H9 (cell line): ENCODE data around the gene PCSK2. TPM values are rescaled to one million over a fixed set of nuclear protein-coding genes. Genes with fewer than 3 reads are reported as not detected.

ENCODE experiments used
- DNase-seq: peaks from one replicate; pipeline ENCODE4 v3.0.0-alpha.2; 2017
- H2AFZ ChIP-seq: one replicate; pipeline ENCODE4 v1.6.1; 2013; ENCODE audit warnings: mild to moderate bottlenecking, low read length, control low read depth, moderate library complexity
- H2AK5ac ChIP-seq: 2 replicates; pipeline ENCODE4 v1.6.1; 2013; ENCODE audit warnings: low read length, control low read depth, mixed read lengths; ENCODE audit not compliant: insufficient read length
- H2BK120ac ChIP-seq: one replicate; pipeline ENCODE4 v1.6.1; 2013; ENCODE audit warnings: low read depth, mild to moderate bottlenecking, low read length, control low read depth, inconsistent platforms; ENCODE audit not compliant: poor library complexity, severe bottlenecking
- H2BK12ac ChIP-seq: 2 replicates; pipeline ENCODE4 v1.6.1; 2013; ENCODE audit warnings: low read length, control low read depth, mixed read lengths, low read depth; ENCODE audit not compliant: insufficient read length
- H2BK15ac ChIP-seq: 2 replicates; pipeline ENCODE4 v1.6.1; 2013; ENCODE audit warnings: low read depth, low read length, control low read depth
- H2BK20ac ChIP-seq: one replicate; pipeline ENCODE4 v1.6.1; 2013; ENCODE audit warnings: low read depth, mild to moderate bottlenecking, low read length, control low read depth, inconsistent platforms; ENCODE audit not compliant: poor library complexity, severe bottlenecking
- H2BK5ac ChIP-seq: 2 replicates; pipeline ENCODE4 v1.6.1; 2013; ENCODE audit warnings: low read length, control low read depth, mixed read lengths; ENCODE audit not compliant: insufficient read length
- H3K14ac ChIP-seq: 2 replicates; pipeline ENCODE4 v1.6.1; 2013; ENCODE audit warnings: low read length, control low read depth; ENCODE audit not compliant: insufficient read depth
- H3K18ac ChIP-seq: 2 replicates; pipeline ENCODE4 v1.6.1; 2013; ENCODE audit warnings: low read depth, mild to moderate bottlenecking, mixed read lengths, low read length, control low read depth; ENCODE audit not compliant: insufficient read length
- H3K23ac ChIP-seq: 2 replicates; pipeline ENCODE4 v1.6.1; 2013; ENCODE audit warnings: low read length, control low read depth, mixed read lengths, low read depth; ENCODE audit not compliant: insufficient read length
- H3K23me2 ChIP-seq: 2 replicates; pipeline ENCODE4 v1.6.1; 2013; ENCODE audit warnings: low read depth, mild to moderate bottlenecking, mixed read lengths, low read length, control low read depth; ENCODE audit not compliant: insufficient read length, poor library complexity, severe bottlenecking
- H3K27ac ChIP-seq: 2 replicates; pipeline ENCODE4 v1.5.1; 2013; ENCODE audit warnings: low read length, control low read depth, mixed read lengths, low read depth; ENCODE audit not compliant: insufficient read length
- H3K27me3 ChIP-seq: 2 replicates; pipeline ENCODE4 v1.6.1; 2013; ENCODE audit warnings: low read length, control low read depth, inconsistent platforms; ENCODE audit not compliant: insufficient read depth
- H3K4ac ChIP-seq: 2 replicates; pipeline ENCODE4 v1.6.1; 2013; ENCODE audit warnings: low read depth, mild to moderate bottlenecking, control low read depth, inconsistent platforms, low read length, moderate library complexity
- H3K4me1 ChIP-seq: 2 replicates; pipeline ENCODE4 v1.6.1; 2013; ENCODE audit warnings: low read length, control low read depth, inconsistent platforms; ENCODE audit not compliant: insufficient read depth
- H3K4me2 ChIP-seq: 2 replicates; pipeline ENCODE4 v1.6.1; 2013; ENCODE audit warnings: low read length, control low read depth, mixed read lengths; ENCODE audit not compliant: insufficient read length, insufficient read depth
- H3K56ac ChIP-seq: 2 replicates; pipeline ENCODE4 v1.6.1; 2013; ENCODE audit warnings: low read depth, mild to moderate bottlenecking, mixed read lengths, low read length, control low read depth; ENCODE audit not compliant: insufficient read length
- H3K79me1 ChIP-seq: 2 replicates; pipeline ENCODE4 v1.6.1; 2013; ENCODE audit warnings: low read depth, mild to moderate bottlenecking, moderate library complexity, low read length, control low read depth, inconsistent platforms; ENCODE audit not compliant: insufficient read depth, poor library complexity, severe bottlenecking
- H3K79me2 ChIP-seq: 2 replicates; pipeline ENCODE4 v1.6.1; 2013; ENCODE audit warnings: low read length, control low read depth, inconsistent platforms; ENCODE audit not compliant: insufficient read depth
- H3K9ac ChIP-seq: 2 replicates; pipeline ENCODE4 v1.6.1; 2013; ENCODE audit warnings: low read length, control low read depth, mixed read lengths; ENCODE audit not compliant: insufficient read length; ENCODE audit errors: extremely low read depth
- H3K9me3 ChIP-seq: one replicate; pipeline ENCODE4 v1.6.1; 2013; ENCODE audit warnings: low read depth, low read length, inconsistent platforms; ENCODE audit not compliant: control insufficient read depth
- H3T11ph ChIP-seq: one replicate; pipeline ENCODE4 v1.6.1; 2013; ENCODE audit warnings: mild to moderate bottlenecking, low read length, control low read depth, inconsistent platforms
- H4K20me1 ChIP-seq: one replicate; pipeline ENCODE4 v1.6.1; 2013; ENCODE audit not compliant: control insufficient read depth, insufficient read length, insufficient read depth
- H4K5ac ChIP-seq: 2 replicates; pipeline ENCODE4 v1.6.1; 2013; ENCODE audit warnings: low read depth, mild to moderate bottlenecking, mixed read lengths, low read length, control low read depth; ENCODE audit not compliant: insufficient read length
- H4K8ac ChIP-seq: replicated peaks from 2 replicates; pipeline ENCODE4 v1.6.1; 2013; ENCODE audit warnings: low read length, control low read depth, mixed read lengths, low read depth; ENCODE audit not compliant: insufficient read length
- H4K91ac ChIP-seq: 2 replicates; pipeline ENCODE4 v1.6.1; 2013; ENCODE audit warnings: low read depth, mild to moderate bottlenecking, moderate library complexity, mixed read lengths, low read length, control low read depth; ENCODE audit not compliant: insufficient read length
- H3K27ac Mint-ChIP-seq, 3 experiments: 2 replicates in 2 of 3; 3 replicates in 1 of 3; pipeline ENCODE4 v1.8.0; 2020 to 2021; ENCODE audit warnings: mixed read lengths in 3 of 3, mild to moderate bottlenecking in 1 of 3, moderate library complexity in 1 of 3
- H3K27me3 Mint-ChIP-seq: 2 replicates; pipeline ENCODE4 v1.8.0; 2021; ENCODE audit warnings: low read depth, mild to moderate bottlenecking, moderate library complexity, mixed read lengths
- H3K36me3 Mint-ChIP-seq, 3 experiments: 2 replicates in 2 of 3; 3 replicates in 1 of 3; pipeline ENCODE4 v1.8.0; 2020 to 2021; ENCODE audit warnings: low read depth in 3 of 3, mixed read lengths in 3 of 3; ENCODE audit not compliant: insufficient read depth in 1 of 3
- H3K4me1 Mint-ChIP-seq, 2 experiments: 2 replicates each; pipeline ENCODE4 v1.8.0; 2020; ENCODE audit warnings: mixed read lengths in 2 of 2
- H3K4me3 Mint-ChIP-seq, 2 experiments: 2 replicates in 1 of 2; 3 replicates in 1 of 2; pipeline ENCODE4 v1.8.0; 2020 to 2021; ENCODE audit warnings: mild to moderate bottlenecking in 2 of 2, mixed read lengths in 2 of 2, moderate library complexity in 1 of 2
- H3K9me3 Mint-ChIP-seq, 2 experiments: 2 replicates in 1 of 2; 3 replicates in 1 of 2; pipeline ENCODE4 v1.8.0; 2020; ENCODE audit warnings: mild to moderate bottlenecking in 2 of 2, mixed read lengths in 2 of 2, moderate library complexity in 1 of 2
- WGBS: extraction: QIAGEN DNeasy Blood & Tissue Kit; methylation state at CpG from one replicate; pipeline ENCODE4 v1.1.7; 2013; ENCODE audit warnings: missing lambda C conversion rate, low lambda C conversion rate, mixed read lengths; ENCODE audit not compliant: insufficient read length; ENCODE audit errors: extremely low coverage; 5-methylcytosine and 5-hydroxymethylcytosine counted together
- total RNA-seq: library from RNA; stranded (reverse); gene quantifications from 2 replicates; pipeline ENCODE4 v1.2.1, GENCODE V29; 2021
- TF ChIP-seq, protein P1 (sequence below): fragments of 200-600 bp; sonication (generic); conservative IDR thresholded peaks from 3 replicates; pipeline ENCODE4 v1.8.0; 2021; ENCODE audit warnings: antibody characterized with exemption, mild to moderate bottlenecking

PCSK2 gene
- total RNA-seq, 1 experiment from 2014 or later: 2.8 TPM

DNA sequence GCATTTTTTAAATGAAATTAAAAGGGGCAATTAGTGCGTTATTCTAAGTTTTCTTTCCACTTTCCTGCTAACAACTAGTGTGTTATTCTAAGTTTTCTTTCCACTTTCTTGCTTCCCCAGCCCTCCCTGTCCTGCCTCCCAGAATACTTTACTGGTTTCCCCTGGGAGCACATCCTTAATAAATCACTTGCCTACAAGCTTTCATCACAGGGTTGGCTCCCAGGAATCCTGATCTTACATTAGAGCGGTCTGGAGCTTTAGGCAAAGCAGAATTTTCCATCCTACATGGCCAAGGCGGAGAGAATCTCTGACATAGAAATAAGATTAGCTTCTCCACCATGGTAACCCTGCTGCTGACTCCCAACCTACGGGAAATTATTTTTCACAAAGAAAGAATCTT is 154.0 kb downstream of the PCSK2 start:
- H3K4ac ChIP-seq: no peak overlapping the region
- H3K27me3 ChIP-seq: no peaks in the 10 kb centered on the region
- no peak overlapping the region for H3K27ac ChIP-seq
- no CpG with 5 or more reads among the region's 4 CpGs for WGBS
- no peaks in the 10 kb centered on the region; the same call in 1 of the 2 replicates for H3K27me3 Mint-ChIP-seq
- H3K4me3 Mint-ChIP-seq: no peak overlapping the region
- no peak overlapping the region for H3K23ac ChIP-seq
- no peak overlapping the region for H4K8ac ChIP-seq
- no peaks in the 10 kb centered on the region for H3K4me1 ChIP-seq
- no peak overlapping the region for H4K5ac ChIP-seq
- H3K56ac ChIP-seq: no peak overlapping the region
- H3K79me2 ChIP-seq: no peaks in the 10 kb centered on the region
- H2BK5ac ChIP-seq: no peak overlapping the region
- H2BK15ac ChIP-seq: no peak overlapping the region
- H3K4me1 Mint-ChIP-seq: peaks cover 5 to 9% of the 10 kb centered on the region in 2 experiments
- H3K79me1 ChIP-seq: no peaks in the 10 kb centered on the region
- H3K9me3 ChIP-seq: no peaks in the 10 kb centered on the region
- no peaks in the 10 kb centered on the region for H3K9me3 Mint-ChIP-seq
- no peak overlapping the region for H3K4me2 ChIP-seq
- no peak overlapping the region for H2BK120ac ChIP-seq
- H3K27ac Mint-ChIP-seq: no peak overlapping the region
- no peak overlapping the region for H2AK5ac ChIP-seq
- H4K20me1 ChIP-seq: no peaks in the 10 kb centered on the region
- no peak overlapping the region for H4K91ac ChIP-seq
- TF ChIP-seq, protein P1, sequence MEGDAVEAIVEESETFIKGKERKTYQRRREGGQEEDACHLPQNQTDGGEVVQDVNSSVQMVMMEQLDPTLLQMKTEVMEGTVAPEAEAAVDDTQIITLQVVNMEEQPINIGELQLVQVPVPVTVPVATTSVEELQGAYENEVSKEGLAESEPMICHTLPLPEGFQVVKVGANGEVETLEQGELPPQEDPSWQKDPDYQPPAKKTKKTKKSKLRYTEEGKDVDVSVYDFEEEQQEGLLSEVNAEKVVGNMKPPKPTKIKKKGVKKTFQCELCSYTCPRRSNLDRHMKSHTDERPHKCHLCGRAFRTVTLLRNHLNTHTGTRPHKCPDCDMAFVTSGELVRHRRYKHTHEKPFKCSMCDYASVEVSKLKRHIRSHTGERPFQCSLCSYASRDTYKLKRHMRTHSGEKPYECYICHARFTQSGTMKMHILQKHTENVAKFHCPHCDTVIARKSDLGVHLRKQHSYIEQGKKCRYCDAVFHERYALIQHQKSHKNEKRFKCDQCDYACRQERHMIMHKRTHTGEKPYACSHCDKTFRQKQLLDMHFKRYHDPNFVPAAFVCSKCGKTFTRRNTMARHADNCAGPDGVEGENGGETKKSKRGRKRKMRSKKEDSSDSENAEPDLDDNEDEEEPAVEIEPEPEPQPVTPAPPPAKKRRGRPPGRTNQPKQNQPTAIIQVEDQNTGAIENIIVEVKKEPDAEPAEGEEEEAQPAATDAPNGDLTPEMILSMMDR: no peak
- H3T11ph ChIP-seq: no peak overlapping the region
- H2BK20ac ChIP-seq: no peak overlapping the region
- no peak overlapping the region for H2BK12ac ChIP-seq
- no peaks in the 10 kb centered on the region for H3K36me3 Mint-ChIP-seq
- no peaks in the 10 kb centered on the region for H3K23me2 ChIP-seq
- no peak overlapping the region for H3K18ac ChIP-seq
- H3K14ac ChIP-seq: no peak overlapping the region
- no peak overlapping the region for H3K9ac ChIP-seq
- H2AFZ ChIP-seq: no peak overlapping the region
- no peak for DNase-seq
